K562 (cell line): ENCODE data around the gene MTA2. TPM values are rescaled to one million over a fixed set of nuclear protein-coding genes. Genes with fewer than 3 reads are reported as not detected.

ENCODE experiments used
- CHD4 ChIP-seq: fragments of 200-600 bp; sonication (generic); IDR thresholded peaks from 3 replicates; pipeline ENCODE4 v1.6.1; 2012; ENCODE audit warnings: low read depth, mild to moderate bottlenecking, mixed read lengths, low read length, inconsistent platforms; ENCODE audit not compliant: insufficient read depth, insufficient replicate concordance, poor library complexity, severe bottlenecking
- HDAC2 ChIP-seq: fragments of 450-650 bp; IDR thresholded peaks from 2 replicates; pipeline ENCODE4 v1.6.1; 2016; ENCODE audit warnings: mild to moderate bottlenecking
- IRF2 ChIP-seq: sonication (generic); formaldehyde crosslinking; IDR thresholded peaks from 2 replicates; pipeline ENCODE4 v1.8.1; 2022; ENCODE audit warnings: mild to moderate bottlenecking, missing genetic modification reagents
- IRF9 ChIP-seq: fragments of 450-650 bp; IDR thresholded peaks from 2 replicates; pipeline ENCODE4 v1.6.1; 2016; ENCODE audit warnings: missing biosample characterization, missing genetic modification characterization
- MAFK ChIP-seq: IDR thresholded peaks from 2 replicates; pipeline ENCODE4 v1.6.1; 2011; ENCODE audit warnings: low read length, improper control_type of control experiment
- MAX ChIP-seq: sonication (generic); formaldehyde crosslinking; IDR thresholded peaks from 2 replicates; pipeline ENCODE4 v1.9.0; 2022; ENCODE audit warnings: mild to moderate bottlenecking, missing genetic modification reagents
- MCM7 ChIP-seq, 2 experiments: fragments of 450-650 bp; IDR thresholded peaks; 2 replicates each; pipeline ENCODE4 v1.6.1; 2016 to 2018
- MYC ChIP-seq, 2 experiments: fragments of 250-450 bp in 1 of 2; sonication (Bioruptor Pico) in 1 of 2; IDR thresholded peaks; 2 replicates each; pipeline versions ENCODE4 v1.5.1 to v1.6.1; 2012 to 2021; ENCODE audit warnings: low read depth in 2 of 2, borderline replicate concordance in 1 of 2, improper control_type of control experiment in 1 of 2, low read length in 1 of 2, mild to moderate bottlenecking in 1 of 2, moderate library complexity in 1 of 2
- ZBTB1 ChIP-seq: sonication (generic); formaldehyde crosslinking; IDR thresholded peaks from 2 replicates; pipeline ENCODE4 v1.8.1; 2023; ENCODE audit warnings: missing genetic modification reagents, low read depth, mild to moderate bottlenecking, borderline replicate concordance
- ZKSCAN3 ChIP-seq: fragments of 250-450 bp; sonication (Bioruptor Pico); IDR thresholded peaks from 2 replicates; pipeline ENCODE4 v1.4.0; 2020
- ZNF280B ChIP-seq: fragments of 250-450 bp; sonication (Bioruptor Pico); IDR thresholded peaks from 2 replicates; pipeline ENCODE4 v1.5.1; 2021; ENCODE audit warnings: mild to moderate bottlenecking
- ZNF318 ChIP-seq, 2 experiments: fragments of 450-650 bp; IDR thresholded peaks; 2 replicates each; pipeline ENCODE4 v1.6.1; 2016; ENCODE audit warnings: mild to moderate bottlenecking in 2 of 2, borderline replicate concordance in 1 of 2, low read depth in 1 of 2, moderate library complexity in 1 of 2
- ZNF584 ChIP-seq: fragments of 200-800 bp; sonication (Bioruptor generic); IDR thresholded peaks from 2 replicates; pipeline ENCODE4 v1.6.1; 2016; ENCODE audit warnings: low read depth, mild to moderate bottlenecking, missing genetic modification characterization, missing compliant biosample characterization
- ZNF655 ChIP-seq: fragments of 250-450 bp; sonication (Bioruptor Pico); IDR thresholded peaks from 2 replicates; pipeline ENCODE4 v1.5.0; 2021
- polyA plus RNA-seq, 8 experiments: library from polyadenylated mRNA; depleted of rRNA in 4 of 8; stranded (reverse) in 5 of 8; unstranded in 3 of 8; fragments of >200 nt; fragmentation: Nextera tagmentation in 2 of 8; fragmentation: Illumina TruSeq in 1 of 8; extraction: Ambion mirVana in 2 of 8; extraction: Trizol in 1 of 8; gene quantifications; 2 replicates each; pipeline versions ENCODE4 v1.2.1 to v1.2.3, GENCODE V29; 2011 to 2014; ENCODE audit warnings: inconsistent platforms in 1 of 8, missing spikeins in 1 of 8
- total RNA-seq, 7 experiments: library from RNA; depleted of rRNA in 6 of 7; stranded (reverse); fragments of >200 nt in 6 of 7; fragmentation: Illumina TruSeq in 2 of 7; extraction: Trizol in 2 of 7; gene quantifications; 2 replicates each; pipeline versions ENCODE4 v1.2.1 to v1.2.3, GENCODE V29; 2011 to 2021; ENCODE audit warnings: low replicate concordance in 1 of 7

The MTA2 gene
- total and polyA plus RNA-seq, 9 of the 15 experiments (the other 6 are each of a cell fraction or from before 2014, with no cell fraction given): 6.2 to 220 (median 172) TPM

GRCh38 chr11:62553080-62553838, 48.4 kb downstream of the MTA2 start (continued):
- TF ChIP-seq ZNF318 (IDR thresholded peaks at IDR 0.05; ENCODE audit: borderline replicate concordance in 1 of 2, low read depth in 1 of 2) (no peak), CHD4 (no peak), HDAC2 (peak; percentile 75), ZNF584 (no peak), ZKSCAN3 (no peak), MAX (CRISPR knock-in tag) (peak; percentile 72), MAFK (no peak), IRF9 (tag) (no peak), ZBTB1 (no peak), MYC (IDR thresholded peaks at IDR 0.05; ENCODE audit: low read depth, low read length) (peak; percentile 88), MYC (CRISPR knock-in tag; IDR thresholded peaks at IDR 0.05; ENCODE audit: borderline replicate concordance, low read depth) (no peak), MCM7 (IDR thresholded peaks at IDR 0.05) (peak; percentile 64 to 93; a peak in 3 of 4 replicates), ZNF280B (no peak), ZNF655 (CRISPR knock-in tag) (no peak), IRF2 (CRISPR knock-in tag) (no peak)
